ENCODE data around the gene IQSEC3.

IQSEC3 gene

GRCh38 chr12:208813-209212 lies 142.2 kb downstream of the IQSEC3 start:
- Histone ChIP-seq H2BK120ac (ENCODE audit: low read depth, low read length) (no peak overlapping the region), H3K9me3 (ENCODE audit: control insufficient read depth, low read length) (no peaks in the 10 kb centered on the region), H3K4ac (ENCODE audit: low read depth in 1 of 2, low read length in 2 of 2) (no peak overlapping the region), H2AFZ (ENCODE audit: low read depth, low read length) (no peak overlapping the region), H3K4me2 (ENCODE audit: low read length, poor library complexity, severe bottlenecking) (no peak overlapping the region), H3K4me3 (ENCODE audit: insufficient read depth in 1 of 2, low read depth in 1 of 2, low read length in 2 of 2) (peak overlapping the region in 1 of 2 experiments; percentile 27), H3K14ac (ENCODE audit: low read length in 2 of 2) (peak overlapping the region in 1 of 2 experiments; percentile 57), H3K9ac (ENCODE audit: low read length) (no peak overlapping the region), H2BK15ac (ENCODE audit: low read depth, poor library complexity, severe bottlenecking) (no peak overlapping the region), H2BK5ac (ENCODE audit: low read depth, low read length, poor library complexity, severe bottlenecking) (no peak overlapping the region), H3K18ac (ENCODE audit: low read depth in 1 of 2, low read length in 2 of 2) (no peak overlapping the region), H4K91ac (ENCODE audit: low read length) (no peak overlapping the region), H3K79me1 (replicated peaks; ENCODE audit: low read length, poor library complexity, severe bottlenecking) (no peaks in the 10 kb centered on the region), H4K8ac (ENCODE audit: low read length) (no peak overlapping the region), H2BK12ac (ENCODE audit: low read length in 2 of 2) (no peak overlapping the region), H3K27ac (ENCODE audit: low read length, poor library complexity, severe bottlenecking) (no peak overlapping the region), H3K4me1 (ENCODE audit: control insufficient read depth, insufficient read depth, low read depth, low read length) (peaks cover 21% of the 10 kb centered on the region), H2AK5ac (ENCODE audit: low read length, severe bottlenecking) (no peak overlapping the region), H3K27me3 (ENCODE audit: control insufficient read depth in 1 of 2, insufficient read depth in 1 of 2, low read length in 2 of 2) (peaks cover 62 to 99% of the 10 kb centered on the region in 2 experiments), H3K36me3 (ENCODE audit: control insufficient read depth in 1 of 2, insufficient read depth in 2 of 2, low read depth in 1 of 2, low read length in 2 of 2) (no peaks in the 10 kb centered on the region), H3K23ac (ENCODE audit: low read length in 2 of 2) (no peak overlapping the region)
- WGBS: 79% methylated on average over 4 of the region's 4 CpGs
- no peak for DNase-seq

GRCh38 chr12:209246-209645 lies 142.7 kb downstream of the IQSEC3 start:
- H3K4me1 ChIP-seq (ENCODE audit: control insufficient read depth, insufficient read depth, low read depth, low read length): peaks cover 21% of the 10 kb centered on the region
- no peak for DNase-seq
- H3K4ac ChIP-seq (ENCODE audit: low read depth in 1 of 2, low read length in 2 of 2): no peak overlapping the region
- H4K8ac ChIP-seq (ENCODE audit: low read length): no peak overlapping the region
- H3K4me3 ChIP-seq (ENCODE audit: insufficient read depth in 1 of 2, low read depth in 1 of 2, low read length in 2 of 2): no peak overlapping the region
- H3K79me1 ChIP-seq (replicated peaks; ENCODE audit: low read length, poor library complexity, severe bottlenecking): no peaks in the 10 kb centered on the region
- H3K9ac ChIP-seq (ENCODE audit: low read length): no peak overlapping the region
- H3K18ac ChIP-seq (ENCODE audit: low read depth in 1 of 2, low read length in 2 of 2): no peak overlapping the region
- H2BK5ac ChIP-seq (ENCODE audit: low read depth, low read length, poor library complexity, severe bottlenecking): no peak overlapping the region
- H3K27ac ChIP-seq (ENCODE audit: low read length, poor library complexity, severe bottlenecking): no peak overlapping the region
- H3K9me3 ChIP-seq (ENCODE audit: control insufficient read depth, low read length): no peaks in the 10 kb centered on the region
- no peak overlapping the region for H2BK120ac ChIP-seq (ENCODE audit: low read depth, low read length)
- H3K23ac ChIP-seq (ENCODE audit: low read length in 2 of 2): no peak overlapping the region
- peak overlapping the region in 1 of 2 experiments; percentile 57 for H3K14ac ChIP-seq (ENCODE audit: low read length in 2 of 2)
- H4K91ac ChIP-seq (ENCODE audit: low read length): no peak overlapping the region
- H3K4me2 ChIP-seq (ENCODE audit: low read length, poor library complexity, severe bottlenecking): no peak overlapping the region
- no peak overlapping the region for H2BK12ac ChIP-seq (ENCODE audit: low read length in 2 of 2)
- no peaks in the 10 kb centered on the region for H3K36me3 ChIP-seq (ENCODE audit: control insufficient read depth in 1 of 2, insufficient read depth in 2 of 2, low read depth in 1 of 2, low read length in 2 of 2)
- H3K27me3 ChIP-seq (ENCODE audit: control insufficient read depth in 1 of 2, insufficient read depth in 1 of 2, low read length in 2 of 2): peaks cover 62 to 99% of the 10 kb centered on the region in 2 experiments
- no peak overlapping the region for H2BK15ac ChIP-seq (ENCODE audit: low read depth, poor library complexity, severe bottlenecking)
- no peak overlapping the region for H2AK5ac ChIP-seq (ENCODE audit: low read length, severe bottlenecking)
- H2AFZ ChIP-seq (ENCODE audit: low read depth, low read length): no peak overlapping the region
- WGBS: 85% methylated on average over 15 of the region's 15 CpGs

GRCh38 chr12:209851-210250 lies 143.3 kb downstream of the IQSEC3 start:
- no peak overlapping the region for H3K18ac ChIP-seq (ENCODE audit: low read depth in 1 of 2, low read length in 2 of 2)
- H3K4me1 ChIP-seq (ENCODE audit: control insufficient read depth, insufficient read depth, low read depth, low read length): peaks cover 23% of the 10 kb centered on the region
- WGBS: 88% methylated on average over 11 of the region's 12 CpGs

GRCh38 chr12:210277-211141 lies 143.9 kb downstream of the IQSEC3 start:
- H3K23ac ChIP-seq (ENCODE audit: low read length in 2 of 2): no peak overlapping the region
- no peak overlapping the region for H2BK12ac ChIP-seq (ENCODE audit: low read length in 2 of 2)
- no peak overlapping the region for H2AK5ac ChIP-seq (ENCODE audit: low read length, severe bottlenecking)
- H3K18ac ChIP-seq (ENCODE audit: low read depth in 1 of 2, low read length in 2 of 2): no peak overlapping the region
- H4K91ac ChIP-seq (ENCODE audit: low read length): no peak overlapping the region
- H3K4me1 ChIP-seq (ENCODE audit: control insufficient read depth, insufficient read depth, low read depth, low read length): peaks cover 23% of the 10 kb centered on the region
- H2BK120ac ChIP-seq (ENCODE audit: low read depth, low read length): no peak overlapping the region
- 84% methylated on average over 16 of the region's 16 CpGs for WGBS
- no peak overlapping the region for H2AFZ ChIP-seq (ENCODE audit: low read depth, low read length)
- DNase-seq: no peak
- H3K4me3 ChIP-seq (ENCODE audit: insufficient read depth in 1 of 2, low read depth in 1 of 2, low read length in 2 of 2): no peak overlapping the region
- no peak overlapping the region for H3K14ac ChIP-seq (ENCODE audit: low read length in 2 of 2)
- no peak overlapping the region for H2BK5ac ChIP-seq (ENCODE audit: low read depth, low read length, poor library complexity, severe bottlenecking)
- H3K9me3 ChIP-seq (ENCODE audit: control insufficient read depth, low read length): no peaks in the 10 kb centered on the region
- no peak overlapping the region for H2BK15ac ChIP-seq (ENCODE audit: low read depth, poor library complexity, severe bottlenecking)
- H3K4ac ChIP-seq (ENCODE audit: low read depth in 1 of 2, low read length in 2 of 2): no peak overlapping the region
- H3K4me2 ChIP-seq (ENCODE audit: low read length, poor library complexity, severe bottlenecking): no peak overlapping the region
- no peak overlapping the region for H3K27ac ChIP-seq (ENCODE audit: low read length, poor library complexity, severe bottlenecking)
- H3K27me3 ChIP-seq (ENCODE audit: control insufficient read depth in 1 of 2, insufficient read depth in 1 of 2, low read length in 2 of 2): peaks cover 64 to 99% of the 10 kb centered on the region in 2 experiments
- H4K8ac ChIP-seq (ENCODE audit: low read length): no peak overlapping the region
- H3K36me3 ChIP-seq (ENCODE audit: control insufficient read depth in 1 of 2, insufficient read depth in 2 of 2, low read depth in 1 of 2, low read length in 2 of 2): no peaks in the 10 kb centered on the region
- no peak overlapping the region for H3K9ac ChIP-seq (ENCODE audit: low read length)
- no peaks in the 10 kb centered on the region for H3K79me1 ChIP-seq (replicated peaks; ENCODE audit: low read length, poor library complexity, severe bottlenecking)

More at GRCh38 chr12:209851-210250, 143.3 kb downstream of the IQSEC3 start:
- H2AK5ac ChIP-seq (ENCODE audit: low read length, severe bottlenecking): no peak overlapping the region
- H3K14ac ChIP-seq (ENCODE audit: low read length in 2 of 2): no peak overlapping the region
- peaks cover 63 to 99% of the 10 kb centered on the region in 2 experiments for H3K27me3 ChIP-seq (ENCODE audit: control insufficient read depth in 1 of 2, insufficient read depth in 1 of 2, low read length in 2 of 2)
- H3K9me3 ChIP-seq (ENCODE audit: control insufficient read depth, low read length): no peaks in the 10 kb centered on the region
- H2BK15ac ChIP-seq (ENCODE audit: low read depth, poor library complexity, severe bottlenecking): no peak overlapping the region
- no peak overlapping the region for H3K27ac ChIP-seq (ENCODE audit: low read length, poor library complexity, severe bottlenecking)
- no peak overlapping the region for H3K9ac ChIP-seq (ENCODE audit: low read length)
- no peak overlapping the region for H2BK5ac ChIP-seq (ENCODE audit: low read depth, low read length, poor library complexity, severe bottlenecking)
- DNase-seq: no peak
- H3K4ac ChIP-seq (ENCODE audit: low read depth in 1 of 2, low read length in 2 of 2): no peak overlapping the region
- H2AFZ ChIP-seq (ENCODE audit: low read depth, low read length): no peak overlapping the region
- no peaks in the 10 kb centered on the region for H3K79me1 ChIP-seq (replicated peaks; ENCODE audit: low read length, poor library complexity, severe bottlenecking)
- no peak overlapping the region for H3K4me3 ChIP-seq (ENCODE audit: insufficient read depth in 1 of 2, low read depth in 1 of 2, low read length in 2 of 2)
- no peak overlapping the region for H3K23ac ChIP-seq (ENCODE audit: low read length in 2 of 2)
- no peak overlapping the region for H4K91ac ChIP-seq (ENCODE audit: low read length)
- H3K4me2 ChIP-seq (ENCODE audit: low read length, poor library complexity, severe bottlenecking): no peak overlapping the region
- no peak overlapping the region for H2BK120ac ChIP-seq (ENCODE audit: low read depth, low read length)
- H4K8ac ChIP-seq (ENCODE audit: low read length): no peak overlapping the region
- no peak overlapping the region for H2BK12ac ChIP-seq (ENCODE audit: low read length in 2 of 2)
- H3K36me3 ChIP-seq (ENCODE audit: control insufficient read depth in 1 of 2, insufficient read depth in 2 of 2, low read depth in 1 of 2, low read length in 2 of 2): no peaks in the 10 kb centered on the region
